ENCODE data around the gene MAPK8IP1.

Gene MAPK8IP1

DNA sequence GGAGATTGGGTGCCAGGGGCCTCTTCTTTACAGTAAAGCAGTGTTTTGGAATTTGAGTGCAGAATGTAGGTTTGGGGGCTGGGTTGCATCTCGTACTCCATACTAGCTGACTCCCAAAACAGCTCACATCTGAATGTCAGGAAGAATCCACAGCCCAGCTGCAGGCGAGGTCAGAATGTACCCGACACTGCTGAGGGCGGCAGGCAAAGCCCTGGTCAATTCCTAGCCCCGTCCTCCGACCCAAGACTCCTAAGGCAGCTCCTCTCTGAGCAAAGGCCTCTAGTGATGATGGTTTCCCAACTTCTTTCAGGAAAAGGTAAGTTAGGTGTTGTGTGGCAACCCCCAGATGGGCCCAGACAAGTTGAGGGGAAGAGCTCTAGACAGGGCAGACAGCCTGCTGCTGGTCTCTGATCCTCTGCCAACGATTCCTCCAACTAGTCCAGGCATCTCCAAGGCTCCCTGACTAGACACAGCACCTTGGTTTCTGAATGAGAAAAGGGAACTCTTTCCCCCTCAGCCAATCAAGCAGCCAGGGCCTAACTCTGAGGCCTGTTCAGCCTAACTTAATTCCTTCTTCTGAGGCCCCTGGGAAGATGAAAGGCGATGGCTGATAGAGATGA is 45.6 kb downstream of the MAPK8IP1 start:
- peak; percentile 99 for DNase-seq (ENCODE audit: low read depth)
- TF ChIP-seq, protein P1, sequence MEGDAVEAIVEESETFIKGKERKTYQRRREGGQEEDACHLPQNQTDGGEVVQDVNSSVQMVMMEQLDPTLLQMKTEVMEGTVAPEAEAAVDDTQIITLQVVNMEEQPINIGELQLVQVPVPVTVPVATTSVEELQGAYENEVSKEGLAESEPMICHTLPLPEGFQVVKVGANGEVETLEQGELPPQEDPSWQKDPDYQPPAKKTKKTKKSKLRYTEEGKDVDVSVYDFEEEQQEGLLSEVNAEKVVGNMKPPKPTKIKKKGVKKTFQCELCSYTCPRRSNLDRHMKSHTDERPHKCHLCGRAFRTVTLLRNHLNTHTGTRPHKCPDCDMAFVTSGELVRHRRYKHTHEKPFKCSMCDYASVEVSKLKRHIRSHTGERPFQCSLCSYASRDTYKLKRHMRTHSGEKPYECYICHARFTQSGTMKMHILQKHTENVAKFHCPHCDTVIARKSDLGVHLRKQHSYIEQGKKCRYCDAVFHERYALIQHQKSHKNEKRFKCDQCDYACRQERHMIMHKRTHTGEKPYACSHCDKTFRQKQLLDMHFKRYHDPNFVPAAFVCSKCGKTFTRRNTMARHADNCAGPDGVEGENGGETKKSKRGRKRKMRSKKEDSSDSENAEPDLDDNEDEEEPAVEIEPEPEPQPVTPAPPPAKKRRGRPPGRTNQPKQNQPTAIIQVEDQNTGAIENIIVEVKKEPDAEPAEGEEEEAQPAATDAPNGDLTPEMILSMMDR (IDR thresholded peaks at IDR 0.05; ENCODE audit: insufficient read depth, low read depth, low read length, missing control alignments): no peak
- no peak overlapping the region for H3K4me3 ChIP-seq (ENCODE audit: low read length)

DNA sequence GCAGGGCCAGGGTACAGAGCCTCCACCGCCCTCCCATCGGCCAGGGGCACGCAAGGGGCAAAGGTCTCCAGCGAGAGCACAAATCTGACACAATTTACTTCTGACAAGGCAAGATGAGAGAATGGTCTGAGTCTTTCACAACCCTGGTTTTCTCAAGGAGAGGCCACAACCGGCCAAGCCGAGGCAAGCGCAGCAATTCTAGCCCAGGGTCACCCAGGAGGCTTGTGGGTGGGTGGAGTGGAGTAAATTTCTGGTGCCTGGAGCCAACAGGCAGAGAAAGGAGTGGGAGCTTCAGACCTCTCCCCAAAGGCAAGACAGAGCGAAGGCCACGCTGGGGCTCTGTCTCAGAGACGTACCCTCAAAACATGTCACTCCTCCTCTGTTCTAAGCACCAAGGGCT is 46.3 kb downstream of the MAPK8IP1 start:
- TF ChIP-seq, protein P1 (IDR thresholded peaks at IDR 0.05; ENCODE audit: insufficient read depth, low read depth, low read length, missing control alignments): no peak
- peak; percentile 49 for DNase-seq (ENCODE audit: low read depth)
- H3K4me3 ChIP-seq (ENCODE audit: low read length): no peak overlapping the region

DNA sequence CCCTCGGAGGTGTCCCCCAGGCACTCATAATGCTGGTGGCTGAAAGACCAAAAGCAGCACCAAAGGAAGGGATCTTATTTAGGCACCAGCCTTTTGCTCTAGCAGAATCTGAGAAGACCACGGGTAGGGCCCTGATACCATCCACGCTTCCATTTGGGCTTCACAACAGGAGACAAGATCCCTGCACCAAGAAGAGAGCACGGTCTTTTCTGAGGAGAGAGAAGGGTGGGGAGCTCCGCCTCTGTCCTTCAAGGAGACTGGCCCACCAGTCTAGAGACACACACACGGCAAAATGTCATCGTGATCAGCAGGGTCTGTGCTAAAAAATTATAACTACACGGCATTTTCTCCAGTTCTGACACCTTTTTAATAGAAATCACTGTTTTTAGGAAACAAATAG is 46.8 kb downstream of the MAPK8IP1 start:
- no peak overlapping the region for H3K4me3 ChIP-seq (ENCODE audit: low read length)
- TF ChIP-seq, protein P1 (IDR thresholded peaks at IDR 0.05; ENCODE audit: insufficient read depth, low read depth, low read length, missing control alignments): no peak

DNA sequence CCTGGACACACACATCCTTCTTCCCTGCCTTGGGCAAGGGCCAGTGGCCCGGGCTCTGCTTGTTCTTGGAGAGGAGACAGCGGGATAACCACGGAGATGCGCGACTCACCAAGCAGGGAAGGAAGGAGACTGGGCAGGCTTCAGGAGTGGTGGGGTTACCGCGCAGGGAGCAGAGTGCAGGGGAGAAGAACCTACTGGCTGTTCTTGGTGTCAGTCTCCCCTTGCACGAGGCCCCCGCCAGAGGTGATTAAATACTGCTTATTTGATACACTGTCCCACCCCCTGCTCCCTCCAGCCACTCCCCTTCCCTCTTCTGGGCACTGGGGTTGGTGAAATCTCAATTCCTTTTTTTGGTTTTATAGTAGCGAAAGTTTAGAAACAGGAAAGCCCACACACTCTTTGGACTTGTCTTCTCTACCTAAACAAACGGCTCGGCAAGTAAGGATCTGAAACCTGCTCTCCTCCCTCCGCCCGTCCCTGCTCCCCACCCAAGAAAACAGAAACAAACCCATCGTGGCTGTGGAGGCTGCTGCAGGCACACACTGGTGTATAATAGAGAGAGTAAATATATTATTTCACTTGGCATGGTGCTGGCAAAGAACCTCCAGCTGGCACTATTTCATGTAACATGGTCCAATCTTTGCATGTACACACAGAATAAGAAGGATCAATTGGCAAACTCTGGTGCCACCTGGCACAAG is 47.8 kb downstream of the MAPK8IP1 start:
- TF ChIP-seq, protein P1 (IDR thresholded peaks at IDR 0.05; ENCODE audit: insufficient read depth, low read depth, low read length, missing control alignments): no peak
- peak; percentile 33 for DNase-seq (ENCODE audit: low read depth)

More for the DNA sequence above, 46.8 kb downstream of the MAPK8IP1 start:
- DNase-seq (ENCODE audit: low read depth): no peak

DNA sequence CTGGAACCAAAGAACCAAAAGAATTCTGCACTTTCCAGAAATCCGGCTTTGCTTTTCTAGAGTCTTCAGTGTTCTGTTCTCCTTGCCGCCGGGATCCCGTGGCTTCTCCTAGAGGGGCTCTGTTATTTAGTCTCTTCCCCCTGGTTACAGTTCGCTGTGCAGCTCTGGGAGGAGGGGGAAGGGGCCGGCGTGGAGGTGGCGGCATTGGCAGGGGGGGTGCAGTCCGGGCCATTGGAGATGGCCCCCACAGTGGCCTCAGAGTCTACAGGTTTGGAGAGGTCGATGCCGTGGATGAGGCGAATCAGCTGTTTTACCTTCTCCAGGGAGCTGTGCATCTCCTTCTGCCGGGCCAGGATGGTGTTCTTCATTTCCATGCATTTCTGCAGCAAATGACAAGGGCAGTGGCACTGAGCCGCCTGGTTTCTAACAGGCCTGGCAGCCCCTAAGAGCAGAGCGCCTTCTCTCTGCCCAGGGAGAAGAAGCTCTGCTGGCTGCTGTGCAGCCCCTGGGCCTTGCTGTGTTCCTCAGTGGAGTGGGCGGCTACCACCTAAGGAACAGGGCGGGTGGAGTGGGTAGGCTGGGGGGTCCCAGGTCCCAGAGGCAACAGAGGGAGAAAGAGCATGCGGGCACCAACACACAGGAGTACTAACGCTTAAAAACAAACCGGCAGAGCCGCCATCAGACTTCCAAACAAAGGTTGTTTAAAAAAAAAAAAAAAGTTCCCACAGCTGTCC is 48.6 kb downstream of the MAPK8IP1 start:
- TF ChIP-seq, protein P1 (IDR thresholded peaks at IDR 0.05; ENCODE audit: insufficient read depth, low read depth, low read length, missing control alignments): no peak
- H3K4me3 ChIP-seq (ENCODE audit: low read length): no peak overlapping the region
- no peak for DNase-seq (ENCODE audit: low read depth)

More for the DNA sequence above, 47.8 kb downstream of the MAPK8IP1 start:
- no peak overlapping the region for H3K4me3 ChIP-seq (ENCODE audit: low read length)

DNA sequence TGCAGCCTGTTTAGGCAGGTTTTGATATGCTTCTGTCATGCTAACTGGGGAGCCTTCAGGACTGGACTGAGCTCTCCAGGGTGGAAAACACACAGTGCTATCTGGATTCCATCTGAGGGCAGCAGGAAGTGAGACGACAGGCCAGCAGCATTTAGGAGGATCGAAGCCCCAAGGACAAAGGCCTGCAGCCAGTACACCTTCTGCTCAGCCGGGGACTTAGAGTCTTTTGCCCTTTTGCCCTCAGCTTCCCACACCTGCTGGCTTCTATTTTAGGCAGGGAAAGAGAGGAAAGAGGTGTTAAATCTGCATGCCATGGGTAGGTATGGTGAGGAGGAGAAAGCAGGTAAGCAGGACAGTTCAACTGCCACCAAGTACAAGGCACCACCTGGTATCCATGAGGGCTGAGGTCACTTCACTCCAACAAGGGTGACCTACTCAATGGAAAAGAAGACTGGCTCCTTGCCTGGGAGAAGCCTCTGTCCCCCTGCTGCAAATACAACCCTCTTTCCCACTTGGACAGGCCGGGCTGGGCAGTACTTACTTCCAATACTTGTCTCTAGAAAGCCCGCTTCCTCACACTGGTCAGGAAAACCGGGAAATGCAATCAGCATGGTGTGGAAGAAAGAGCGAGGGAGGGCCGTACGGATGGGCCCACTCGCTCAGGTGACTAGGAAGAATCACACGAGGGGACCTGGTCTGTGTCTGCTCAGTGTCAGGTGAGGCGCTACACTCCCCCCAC is 49.3 kb downstream of the MAPK8IP1 start:
- TF ChIP-seq, protein P1 (IDR thresholded peaks at IDR 0.05; ENCODE audit: insufficient read depth, low read depth, low read length, missing control alignments): no peak
- DNase-seq (ENCODE audit: low read depth): peak; percentile 71
- no peak overlapping the region for H3K4me3 ChIP-seq (ENCODE audit: low read length)
